Ureter (tissue), 1 donor: Measurements from ENCODE around the gene MED17. TPM values are rescaled to one million over a fixed set of nuclear protein-coding genes. Genes with fewer than 3 reads are reported as not detected.
A peak's percentile ranks its signal among the peaks of the same experiment; 100 is the strongest.

Experiments
- DNase-seq: peaks from one replicate; pipeline ENCODE4 v3.0.0-alpha.2; 2020; ENCODE audit warnings: low spot score
- total RNA-seq: library from RNA; stranded (reverse); gene quantifications from one replicate; pipeline ENCODE4 v1.2.4, GENCODE V29; 2023
- donor health status: DM: yes; HTN: yes; CAD: no.

Gene MED17
- total RNA-seq, 1 donor from 2014 or later = 35.5 TPM

DNA sequence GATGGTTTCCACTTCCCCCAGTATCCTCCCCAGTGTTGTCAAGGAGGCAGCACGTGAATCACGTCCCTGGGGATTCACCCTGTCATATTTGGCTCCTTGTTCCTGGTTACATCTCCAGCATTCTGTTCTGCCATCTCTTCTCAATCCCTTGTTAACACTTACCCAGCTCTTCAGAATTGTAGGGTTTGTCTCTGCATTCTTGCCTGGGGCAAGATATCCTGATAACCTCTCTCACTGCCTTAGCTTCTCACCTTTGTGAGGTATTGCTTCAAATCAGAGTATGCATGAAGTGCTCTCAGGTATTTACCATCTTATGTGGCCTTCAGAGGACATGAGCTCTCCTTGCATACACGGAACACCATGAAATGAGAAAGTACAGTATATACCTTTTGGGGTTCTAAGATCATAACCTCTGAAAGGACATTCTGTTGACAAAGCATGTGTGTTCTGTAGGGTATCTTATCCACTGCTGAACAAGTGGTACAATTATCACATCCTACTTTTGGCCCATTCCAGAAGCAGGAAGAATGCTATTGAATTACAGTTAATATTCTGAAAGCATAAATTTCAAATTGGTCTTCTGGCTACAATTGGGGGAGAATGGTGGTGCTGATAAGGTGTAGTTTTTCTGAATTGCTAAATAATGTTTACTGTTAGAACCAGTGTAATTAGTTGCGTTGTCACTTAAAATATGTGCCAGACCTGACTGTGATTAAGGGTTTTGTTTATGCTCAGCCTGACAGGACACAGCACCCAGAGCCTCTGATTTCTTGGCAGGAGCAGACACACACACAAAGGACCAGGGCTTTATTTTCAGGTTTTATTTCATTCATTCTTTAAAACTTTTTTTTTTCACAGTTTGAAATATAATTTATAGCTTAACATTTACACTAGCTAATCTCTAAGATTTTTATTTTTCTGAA is 33.6 kb downstream of the MED17 start:
- DNase-seq = no peak

- no peak for DNase-seq
Observed at GRCh38 chr11:93819966-93820695, 36.0 kb downstream of the MED17 start.

GRCh38 chr11:93820847-93821246 is 36.8 kb downstream of the MED17 start:
- DNase-seq = no peak

- no peak for DNase-seq
Observed at GRCh38 chr11:93821617-93822016, 37.5 kb downstream of the MED17 start.

GRCh38 chr11:93822359-93822758 is 38.3 kb downstream of the MED17 start:
- no peak for DNase-seq

GRCh38 chr11:93823210-93823609 is 39.1 kb downstream of the MED17 start:
- DNase-seq = no peak

DNA sequence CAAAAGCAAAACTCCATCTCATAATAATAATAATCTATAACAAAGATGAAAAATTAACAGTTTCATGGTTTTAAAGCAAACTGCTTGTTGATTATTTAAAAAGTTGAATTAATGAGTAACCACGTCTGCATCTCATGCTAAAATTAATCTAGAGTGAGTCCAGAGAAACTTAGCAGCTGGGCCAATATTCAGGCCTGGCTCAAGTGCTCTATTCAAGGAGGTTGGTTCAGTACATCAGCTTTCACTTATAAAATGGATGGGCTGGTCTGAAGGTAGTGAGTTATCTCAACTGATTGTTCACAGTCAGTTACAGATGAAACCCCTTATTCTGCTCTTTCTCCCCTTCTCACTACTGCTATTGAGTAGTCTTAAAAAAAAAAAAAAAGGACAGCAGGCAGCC is 43.3 kb downstream of the MED17 start:
- DNase-seq = no peak

DNA sequence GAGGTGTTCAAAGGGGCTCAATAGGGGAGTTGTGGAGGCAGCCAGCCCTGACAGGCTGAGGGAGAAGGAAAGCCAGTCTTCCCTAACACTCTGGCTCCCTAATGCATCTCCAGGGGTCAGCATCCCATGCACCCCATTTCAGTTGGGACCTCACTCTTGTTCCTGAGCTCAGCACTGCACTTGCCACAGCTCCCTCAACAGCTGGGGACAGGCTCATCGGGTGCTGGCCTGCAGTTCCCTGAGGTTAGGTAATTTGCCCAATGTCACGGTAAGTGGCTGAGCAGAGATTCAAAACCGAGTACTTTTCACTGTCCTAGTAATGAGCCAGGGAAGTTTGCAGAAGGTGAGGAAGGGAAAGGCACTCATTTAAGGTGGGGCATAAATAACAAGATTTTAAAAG is 45.5 kb downstream of the MED17 start:
- no peak for DNase-seq

DNA sequence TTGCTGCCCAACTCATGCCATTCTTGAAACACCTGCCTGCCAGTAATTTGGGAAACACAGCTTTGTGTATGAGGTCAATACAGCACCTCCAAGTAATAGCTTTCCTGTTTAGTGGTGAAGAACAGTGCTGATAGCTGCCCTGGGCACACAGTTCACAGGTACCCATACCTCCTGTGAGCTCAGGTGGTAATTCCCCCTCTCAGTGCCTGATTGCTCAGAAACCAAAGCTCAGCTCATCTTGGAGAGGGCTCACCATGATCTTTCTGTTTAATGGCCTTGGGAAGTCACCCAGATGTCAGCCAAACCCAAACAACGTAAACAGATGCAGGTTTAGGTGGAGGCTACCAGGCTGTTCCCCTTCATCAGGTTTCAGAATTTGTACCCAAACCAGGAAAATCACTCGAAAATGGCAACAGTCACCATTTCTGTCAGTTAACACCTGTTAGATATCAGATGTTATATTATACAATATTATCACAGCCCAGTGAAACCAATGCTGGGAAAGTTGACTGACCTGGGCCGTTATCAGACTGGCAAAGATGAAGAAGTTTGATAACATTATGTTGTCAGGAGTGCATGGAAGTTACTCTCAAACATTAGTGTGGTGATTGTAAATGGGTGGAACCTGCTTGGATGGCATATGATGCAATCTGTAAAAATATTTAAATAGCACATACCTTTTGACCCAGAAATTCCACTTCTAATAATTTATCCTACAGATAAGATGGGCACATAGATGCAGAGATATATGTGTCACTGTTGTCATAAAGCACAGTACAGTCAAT is 47.5 kb downstream of the MED17 start:
- no peak for DNase-seq

- DNase-seq = no peak
Observed at GRCh38 chr11:93832780-93833179, 48.7 kb downstream of the MED17 start.

DNA sequence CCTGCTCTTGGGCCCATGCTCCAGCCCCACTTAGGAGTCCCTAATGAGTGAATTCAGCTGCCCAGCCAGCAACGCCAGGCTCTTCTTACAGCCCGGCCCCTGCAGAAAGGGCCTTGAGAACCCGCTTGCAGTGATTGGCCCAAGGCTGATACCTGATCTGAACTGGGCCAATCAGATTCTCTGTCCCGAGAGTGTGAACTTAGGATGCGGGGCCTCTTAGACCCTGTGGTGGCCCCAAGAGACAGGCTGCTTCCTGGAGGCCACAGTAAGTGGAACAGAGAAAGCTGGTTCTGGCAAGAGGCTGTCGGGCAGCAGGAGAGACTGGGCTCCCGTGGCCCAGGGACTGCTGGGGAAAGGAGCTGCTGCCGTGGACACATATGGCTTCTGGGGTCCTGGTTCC is 54.9 kb downstream of the MED17 start:
- no peak for DNase-seq

DNA sequence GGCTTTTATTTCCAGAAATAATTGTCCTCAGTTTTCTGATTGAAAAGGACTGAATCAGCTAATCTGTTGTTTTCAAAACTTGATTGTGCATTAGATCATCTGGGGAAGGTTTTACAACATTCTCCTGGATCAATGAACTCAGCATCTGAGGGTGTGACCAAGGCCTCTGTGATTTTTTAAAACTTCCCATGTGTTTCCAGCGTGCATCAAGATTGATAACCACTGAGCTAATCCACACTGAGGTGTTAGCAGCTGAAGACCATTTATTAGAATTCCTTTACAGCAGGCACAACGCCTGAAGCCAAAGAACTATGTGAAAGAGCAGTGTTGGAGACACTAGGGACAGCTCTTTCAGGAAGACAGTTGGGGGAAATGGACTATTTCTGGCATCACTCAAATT is 56.1 kb downstream of the MED17 start:
- DNase-seq = no peak

DNA sequence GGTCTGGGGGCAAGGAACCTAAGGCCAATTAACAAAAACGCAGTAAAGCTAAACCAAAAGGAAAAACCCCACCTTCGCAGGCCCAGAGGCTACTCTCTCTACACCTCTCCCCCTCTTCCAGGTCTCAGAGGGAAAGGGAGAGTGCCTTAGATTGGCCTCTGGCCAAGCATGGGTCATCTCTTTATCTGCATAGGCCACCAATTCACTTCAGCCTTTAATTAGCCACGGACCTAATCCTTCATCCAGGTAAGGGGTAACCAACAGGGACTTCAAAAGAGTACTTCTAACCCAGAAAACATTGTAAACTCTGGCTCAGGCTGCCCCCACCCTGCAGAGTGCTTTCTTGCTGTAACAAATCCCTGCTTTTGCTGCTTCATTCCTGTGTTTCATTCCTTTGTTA is 56.9 kb downstream of the MED17 start:
- no peak for DNase-seq

- no peak for DNase-seq
Observed at GRCh38 chr11:93841446-93841845, 57.4 kb downstream of the MED17 start.

DNA sequence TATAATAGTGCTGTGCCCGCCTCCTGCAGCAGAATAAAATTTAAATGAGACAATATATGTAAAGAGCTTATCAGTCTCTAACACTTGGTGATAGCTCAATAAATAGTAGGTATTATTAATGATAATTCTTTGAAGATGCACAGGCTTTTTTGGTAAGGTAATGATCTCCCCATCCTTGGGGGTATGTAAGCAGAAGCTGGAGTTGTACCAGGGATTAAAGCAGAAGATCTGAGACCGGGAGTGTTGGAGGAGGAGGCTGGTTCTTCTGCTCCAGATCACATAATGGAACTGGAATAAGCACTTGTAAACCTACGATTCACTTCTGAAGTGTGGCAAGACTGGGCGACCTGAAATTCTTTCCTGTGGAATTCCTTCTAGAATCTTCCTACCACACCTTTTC is 58.0 kb downstream of the MED17 start:
- no peak for DNase-seq

GRCh38 chr11:93842461-93842860 is 58.4 kb downstream of the MED17 start:
- peak; percentile 67 for DNase-seq

GRCh38 chr11:93843906-93844305 is 59.8 kb downstream of the MED17 start:
- DNase-seq = no peak

DNA sequence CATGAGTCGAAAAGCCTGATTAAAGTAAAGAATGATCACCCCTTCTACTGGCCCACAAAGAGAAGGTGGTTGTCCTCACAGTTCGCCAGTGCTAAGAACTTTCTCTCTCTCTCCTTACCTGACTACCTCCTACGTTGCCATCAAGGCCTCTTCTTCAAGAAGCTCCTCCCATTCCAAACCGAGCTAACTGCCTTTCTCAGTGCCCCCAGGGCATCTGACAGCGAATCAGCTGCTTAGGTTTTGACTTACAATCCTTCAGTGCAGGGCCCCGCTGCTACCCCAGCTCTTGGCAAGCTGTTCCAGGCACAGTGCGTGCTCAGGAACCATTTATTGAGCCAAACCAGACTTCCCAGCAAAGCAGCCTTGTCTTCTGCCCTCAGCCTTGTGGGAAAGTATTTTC is 60.5 kb downstream of the MED17 start:
- no peak for DNase-seq

DNA sequence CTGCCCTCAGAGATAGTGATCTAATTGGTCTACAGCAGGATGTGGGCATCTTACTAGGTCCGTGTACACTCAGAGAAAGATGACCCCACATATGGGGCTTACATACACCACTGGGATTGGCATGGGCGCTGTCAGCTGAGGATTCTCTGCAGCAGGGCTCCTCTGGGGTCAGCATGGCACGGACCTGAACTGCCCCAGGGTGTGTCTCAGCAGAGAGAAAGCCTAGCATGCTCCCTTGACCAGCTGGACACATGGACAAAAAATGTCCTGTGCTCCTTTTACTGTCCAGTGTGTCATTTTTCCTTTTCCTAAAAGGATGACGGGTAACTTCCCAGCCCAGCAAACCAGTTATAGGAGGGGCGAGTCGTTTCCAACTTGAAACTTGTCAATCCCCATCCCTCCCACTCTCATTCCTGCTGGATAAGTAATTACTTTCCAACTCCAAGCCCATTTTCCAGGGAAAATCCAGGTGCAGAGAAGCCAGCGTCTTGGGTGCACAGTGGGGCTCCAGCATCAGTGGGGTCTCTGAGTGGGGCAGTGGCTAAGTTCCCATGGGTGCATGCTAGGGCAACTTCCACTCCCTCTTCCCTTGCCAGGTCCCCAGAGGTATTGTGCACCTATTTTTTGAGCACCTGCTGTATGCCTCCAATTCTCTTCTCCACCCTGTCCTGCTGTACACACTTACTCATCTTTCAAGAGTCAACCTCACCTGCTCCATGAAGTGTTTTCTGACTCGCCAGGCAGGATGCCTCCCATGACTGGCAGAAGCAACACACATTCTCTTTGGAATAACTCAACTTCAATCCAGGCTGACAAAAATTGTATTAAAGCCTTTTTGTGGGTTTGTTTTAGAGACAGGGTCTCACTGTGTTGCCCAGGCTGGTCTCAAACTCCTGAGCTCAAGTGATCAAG is 61.4 kb downstream of the MED17 start:
- no peak for DNase-seq

GRCh38 chr11:93846411-93846810 is 62.3 kb downstream of the MED17 start:
- no peak for DNase-seq

- no peak for DNase-seq
Observed at GRCh38 chr11:93849201-93849600, 65.1 kb downstream of the MED17 start.
